ENCODE results near the gene ADAMTS10. TPM values are rescaled to one million over a fixed set of nuclear protein-coding genes. Genes with fewer than 3 reads are reported as not detected.

Gene ADAMTS10
- total and polyA plus RNA-seq, 10 of the 15 experiments (the other 5 are each of a cell fraction or from before 2014, with no cell fraction given) = 0.01 to 2.5 (median 0.42) TPM; not detected in 3

GRCh38 chr19:8558325-8558724 lies 52.2 kb downstream of the ADAMTS10 start:
- intact Hi-C loops (cut with micrococcal nuclease; ENCODE audit: unreplicated experiment) (no loop called here), in situ Hi-C loops (cut with MboI) (no loop called here)
- ChIA-PET POLR2A (no interaction called here), CTCF (interaction anchor here (2.6 kb wide), 1 partner anchor 20 kb away, joined by 16 read pairs; the partner anchor contains the start of gene MYO1F), SMC1A (ENCODE audit: uncharacterized antibody, unreplicated experiment) (no interaction called here), RAD21 (ENCODE audit: unreplicated experiment) (no interaction called here)
- no TSS peak for BruUV-seq (replicated peaks)
- no peaks in the 10 kb centered on the region for H3K9me3 ChIP-seq (replicated peaks; ENCODE audit: control insufficient read depth, insufficient read depth, low read length)
- no peak overlapping the region for H3K4me2 ChIP-seq (ENCODE audit: control insufficient read depth, insufficient read depth)
- FAIRE-seq (no peak), ATAC-seq (no peak), DNase-seq (ENCODE audit: low read depth, low spot score) (no peak)
- no peak overlapping the region for H3K4me3 ChIP-seq
- H3K4me1 ChIP-seq (ENCODE audit: control insufficient read depth, insufficient read depth, low read length) = no peaks in the 10 kb centered on the region
- H3K79me2 ChIP-seq (ENCODE audit: control insufficient read depth, insufficient read depth, low read length) = no peaks in the 10 kb centered on the region
- no peak overlapping the region for H3K9ac ChIP-seq (ENCODE audit: control insufficient read depth, insufficient read depth, low read length)
- H3K27me3 ChIP-seq (replicated peaks in 1 of 2; ENCODE audit: control insufficient read depth in 2 of 2, insufficient read depth in 2 of 2, low read length in 1 of 2) = no peaks in the 10 kb centered on the region
- no peaks in the 10 kb centered on the region; a peak in 2 of 4 replicates for H3K36me3 ChIP-seq (ENCODE audit: control insufficient read depth in 2 of 2, insufficient read depth in 2 of 2, low read length in 1 of 2)
- H2AFZ ChIP-seq (ENCODE audit: control insufficient read depth, low read depth, low read length) = no peak overlapping the region
- no peaks in the 10 kb centered on the region for H4K20me1 ChIP-seq (ENCODE audit: control insufficient read depth, insufficient read depth)
- H3K27ac ChIP-seq (ENCODE audit: control insufficient read depth, insufficient read depth) = no peak overlapping the region
- 33% methylated on average over 2 of the region's 2 CpGs for WGBS (ENCODE audit: insufficient coverage, insufficient replicate concordance, low lambda C conversion rate, missing lambda C conversion rate)
- TF ChIP-seq, protein P1, sequence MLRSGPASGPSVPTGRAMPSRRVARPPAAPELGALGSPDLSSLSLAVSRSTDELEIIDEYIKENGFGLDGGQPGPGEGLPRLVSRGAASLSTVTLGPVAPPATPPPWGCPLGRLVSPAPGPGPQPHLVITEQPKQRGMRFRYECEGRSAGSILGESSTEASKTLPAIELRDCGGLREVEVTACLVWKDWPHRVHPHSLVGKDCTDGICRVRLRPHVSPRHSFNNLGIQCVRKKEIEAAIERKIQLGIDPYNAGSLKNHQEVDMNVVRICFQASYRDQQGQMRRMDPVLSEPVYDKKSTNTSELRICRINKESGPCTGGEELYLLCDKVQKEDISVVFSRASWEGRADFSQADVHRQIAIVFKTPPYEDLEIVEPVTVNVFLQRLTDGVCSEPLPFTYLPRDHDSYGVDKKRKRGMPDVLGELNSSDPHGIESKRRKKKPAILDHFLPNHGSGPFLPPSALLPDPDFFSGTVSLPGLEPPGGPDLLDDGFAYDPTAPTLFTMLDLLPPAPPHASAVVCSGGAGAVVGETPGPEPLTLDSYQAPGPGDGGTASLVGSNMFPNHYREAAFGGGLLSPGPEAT (IDR thresholded peaks at IDR 0.05; ENCODE audit: low read depth) = no peak
- TF ChIP-seq STAT3 (IDR thresholded peaks at IDR 0.05; ENCODE audit: low read depth, low read length) (no peak), CBX5 (IDR thresholded peaks at IDR 0.05; ENCODE audit: low read depth) (no peak), ZNF687 (IDR thresholded peaks at IDR 0.05) (no peak), MYB (IDR thresholded peaks at IDR 0.05; ENCODE audit: borderline replicate concordance, low read depth, low read length) (no peak), EGR1 (IDR thresholded peaks at IDR 0.05; ENCODE audit: borderline replicate concordance in 1 of 2, low read depth in 2 of 2, low read length in 2 of 2) (no peak), DPF2 (IDR thresholded peaks at IDR 0.05) (no peak), ELK1 (IDR thresholded peaks at IDR 0.05; ENCODE audit: low read depth, low read length) (no peak), CHD1 (IDR thresholded peaks at IDR 0.05; ENCODE audit: low read depth, low read length) (no peak), TCF3 (IDR thresholded peaks at IDR 0.05; ENCODE audit: borderline replicate concordance, insufficient read depth, low read depth, low read length) (no peak), TAF1 (IDR thresholded peaks at IDR 0.05; ENCODE audit: borderline replicate concordance, low read depth, low read length) (no peak), PAX5 (IDR thresholded peaks at IDR 0.05; ENCODE audit: borderline replicate concordance, low read depth, low read length) (no peak), RCOR1 (conservative IDR thresholded peaks at IDR 0.05; ENCODE audit: low read depth, low read length) (no peak), POLR2A (IDR thresholded peaks at IDR 0.05; ENCODE audit: low read depth, low read length) (no peak)
- TF ChIP-seq, protein P2, sequence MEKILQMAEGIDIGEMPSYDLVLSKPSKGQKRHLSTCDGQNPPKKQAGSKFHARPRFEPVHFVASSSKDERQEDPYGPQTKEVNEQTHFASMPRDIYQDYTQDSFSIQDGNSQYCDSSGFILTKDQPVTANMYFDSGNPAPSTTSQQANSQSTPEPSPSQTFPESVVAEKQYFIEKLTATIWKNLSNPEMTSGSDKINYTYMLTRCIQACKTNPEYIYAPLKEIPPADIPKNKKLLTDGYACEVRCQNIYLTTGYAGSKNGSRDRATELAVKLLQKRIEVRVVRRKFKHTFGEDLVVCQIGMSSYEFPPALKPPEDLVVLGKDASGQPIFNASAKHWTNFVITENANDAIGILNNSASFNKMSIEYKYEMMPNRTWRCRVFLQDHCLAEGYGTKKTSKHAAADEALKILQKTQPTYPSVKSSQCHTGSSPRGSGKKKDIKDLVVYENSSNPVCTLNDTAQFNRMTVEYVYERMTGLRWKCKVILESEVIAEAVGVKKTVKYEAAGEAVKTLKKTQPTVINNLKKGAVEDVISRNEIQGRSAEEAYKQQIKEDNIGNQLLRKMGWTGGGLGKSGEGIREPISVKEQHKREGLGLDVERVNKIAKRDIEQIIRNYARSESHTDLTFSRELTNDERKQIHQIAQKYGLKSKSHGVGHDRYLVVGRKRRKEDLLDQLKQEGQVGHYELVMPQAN (conservative IDR thresholded peaks at IDR 0.05) = no peak
